WTC11 (cell line): ENCODE results near the gene TOP2A. TPM values are rescaled to one million over a fixed set of nuclear protein-coding genes. Genes with fewer than 3 reads are reported as not detected.
A peak's percentile ranks its signal among the peaks of the same experiment; 100 is the strongest.

Source experiments
- ATAC-seq: fragments of 200-7000 bp; cut with Tn5 transposase; 2 replicates; pipeline ENCODE4 v1.10.0; 2021; ENCODE audit warnings: mild to moderate bottlenecking, moderate library complexity
- CTCF ChIA-PET: fragments of 300-600 bp; sonication (Branson Sonifier 250); formaldehyde crosslinking; loops from one replicate; lab custom pipeline; 2021; ENCODE audit warnings: antibody characterized with exemption; lab: Charles Lee
- POLR2A ChIA-PET: fragments of 350-600 bp; sonication (Branson Sonifier 250); formaldehyde crosslinking; loops from one replicate; lab custom pipeline; 2021; ENCODE audit warnings: antibody characterized with exemption; lab: Charles Lee
- DNase-seq: peaks from one replicate; pipeline ENCODE4 v3.0.0; 2021; ENCODE audit warnings: low spot score
- H3K27ac Mint-ChIP-seq: 2 replicates; pipeline ENCODE4 v1.8.0; 2021; ENCODE audit warnings: mixed read lengths
- H3K27me3 Mint-ChIP-seq: 2 replicates; pipeline ENCODE4 v1.8.0; 2021; ENCODE audit warnings: low read depth, mild to moderate bottlenecking, moderate library complexity, mixed read lengths
- H3K36me3 Mint-ChIP-seq: 2 replicates; pipeline ENCODE4 v1.8.0; 2021; ENCODE audit warnings: mixed read lengths
- H3K4me1 Mint-ChIP-seq: 2 replicates; pipeline ENCODE4 v1.8.0; 2022; ENCODE audit warnings: mixed read lengths
- H3K4me3 Mint-ChIP-seq: 2 replicates; pipeline ENCODE4 v1.8.0; 2021; ENCODE audit warnings: mild to moderate bottlenecking, moderate library complexity, mixed read lengths
- H3K9me3 Mint-ChIP-seq: 2 replicates; pipeline ENCODE4 v1.8.0; 2021; ENCODE audit warnings: mixed read lengths
- ATF1 ChIP-seq: sonication (generic); formaldehyde crosslinking; IDR thresholded peaks from 2 replicates; pipeline ENCODE4 v1.8.1; 2023; ENCODE audit warnings: mild to moderate bottlenecking, moderate library complexity, missing genetic modification reagents
- CBFB ChIP-seq: sonication (generic); formaldehyde crosslinking; IDR thresholded peaks from 2 replicates; pipeline ENCODE4 v1.8.1; 2022; ENCODE audit warnings: mild to moderate bottlenecking, low read depth, missing genetic modification reagents
- ELF4 ChIP-seq: sonication (generic); formaldehyde crosslinking; IDR thresholded peaks from 2 replicates; pipeline ENCODE4 v1.8.1; 2022; ENCODE audit warnings: low read depth, mild to moderate bottlenecking, moderate library complexity, missing genetic modification reagents
- ESRRA ChIP-seq: sonication (generic); formaldehyde crosslinking; IDR thresholded peaks from 2 replicates; pipeline ENCODE4 v1.8.1; 2022; ENCODE audit warnings: mild to moderate bottlenecking, missing genetic modification reagents, borderline replicate concordance
- FOXP1 ChIP-seq: sonication (generic); formaldehyde crosslinking; IDR thresholded peaks from 2 replicates; pipeline ENCODE4 v1.8.0; 2022; ENCODE audit warnings: missing genetic modification reagents, mild to moderate bottlenecking, moderate library complexity, borderline replicate concordance
- GRHL2 ChIP-seq: fragments of 250-450 bp; sonication (Bioruptor Pico); IDR thresholded peaks from 2 replicates; pipeline ENCODE4 v1.8.0; 2022; ENCODE audit warnings: mild to moderate bottlenecking, moderate library complexity; ENCODE audit not compliant: insufficient replicate concordance, severe bottlenecking
- GTF2I ChIP-seq: fragments of 250-450 bp; sonication (Bioruptor Pico); conservative IDR thresholded peaks from 2 replicates; pipeline ENCODE4 v1.4.0; 2021; ENCODE audit warnings: mild to moderate bottlenecking
- IRF2 ChIP-seq: sonication (generic); formaldehyde crosslinking; IDR thresholded peaks from 2 replicates; pipeline ENCODE4 v1.8.0; 2022; ENCODE audit warnings: low read depth, missing genetic modification reagents, borderline replicate concordance
- JAZF1 ChIP-seq: fragments of 250-450 bp; sonication (Bioruptor Pico); IDR thresholded peaks from 2 replicates; pipeline ENCODE4 v1.9.0; 2021; ENCODE audit warnings: moderate library complexity, mild to moderate bottlenecking, inconsistent platforms
- NFYB ChIP-seq: sonication (generic); formaldehyde crosslinking; conservative IDR thresholded peaks from 2 replicates; pipeline ENCODE4 v1.8.0; 2022; ENCODE audit warnings: low read depth, missing genetic modification reagents
- NR1H2 ChIP-seq: sonication (generic); formaldehyde crosslinking; IDR thresholded peaks from 2 replicates; pipeline ENCODE4 v1.9.0; 2021; ENCODE audit warnings: mild to moderate bottlenecking, moderate library complexity, missing genetic modification reagents
- SMAD3 ChIP-seq: sonication (generic); formaldehyde crosslinking; IDR thresholded peaks from 2 replicates; pipeline ENCODE4 v1.8.0; 2022; ENCODE audit warnings: missing genetic modification reagents, mild to moderate bottlenecking, borderline replicate concordance
- SOX15 ChIP-seq: fragments of 250-450 bp; sonication (Bioruptor Pico); IDR thresholded peaks from 2 replicates; pipeline ENCODE4 v1.9.0; 2021; ENCODE audit warnings: mild to moderate bottlenecking
- STAT6 ChIP-seq: sonication (generic); formaldehyde crosslinking; conservative IDR thresholded peaks from 2 replicates; pipeline ENCODE4 v1.8.1; 2023; ENCODE audit warnings: mild to moderate bottlenecking, low read depth, missing genetic modification reagents, moderate library complexity
- TEAD1 ChIP-seq: sonication (generic); formaldehyde crosslinking; IDR thresholded peaks from 2 replicates; pipeline ENCODE4 v1.8.0; 2022; ENCODE audit warnings: mild to moderate bottlenecking, missing genetic modification reagents
- ZNF121 ChIP-seq: sonication (generic); formaldehyde crosslinking; IDR thresholded peaks from 2 replicates; pipeline ENCODE4 v1.8.0; 2023; ENCODE audit warnings: missing genetic modification reagents
- ZNF138 ChIP-seq: sonication (generic); formaldehyde crosslinking; conservative IDR thresholded peaks from 2 replicates; pipeline ENCODE4 v1.8.1; 2022; ENCODE audit warnings: mild to moderate bottlenecking, moderate library complexity, missing genetic modification reagents
- ZNF219 ChIP-seq: sonication (generic); formaldehyde crosslinking; IDR thresholded peaks from 2 replicates; pipeline ENCODE4 v1.8.0; 2023; ENCODE audit warnings: missing genetic modification reagents, mild to moderate bottlenecking, borderline replicate concordance
- ZNF263 ChIP-seq: sonication (generic); formaldehyde crosslinking; IDR thresholded peaks from 2 replicates; pipeline ENCODE4 v1.8.1; 2022; ENCODE audit warnings: low read depth, mild to moderate bottlenecking, moderate library complexity, missing genetic modification reagents
- ZNF416 ChIP-seq: fragments of 250-450 bp; sonication (Bioruptor Pico); IDR thresholded peaks from 2 replicates; pipeline ENCODE4 v1.9.0; 2021; ENCODE audit warnings: mild to moderate bottlenecking, inconsistent platforms
- total RNA-seq: library from RNA; stranded (reverse); gene quantifications from 3 replicates; pipeline ENCODE4 v1.2.3, GENCODE V29; 2021
- TF ChIP-seq, protein P1 (sequence below): fragments of 250-450 bp; sonication (Bioruptor Pico); IDR thresholded peaks from 2 replicates; pipeline ENCODE4 v1.9.0; 2021; ENCODE audit warnings: moderate library complexity, mild to moderate bottlenecking, inconsistent platforms, borderline replicate concordance
- TF ChIP-seq, protein P2 (sequence below): sonication (generic); formaldehyde crosslinking; IDR thresholded peaks from 2 replicates; pipeline ENCODE4 v1.8.1; 2022; ENCODE audit warnings: low read depth, mild to moderate bottlenecking, moderate library complexity, missing genetic modification reagents, borderline replicate concordance
- TF ChIP-seq, protein P3 (sequence below): sonication (generic); formaldehyde crosslinking; IDR thresholded peaks from 2 replicates; pipeline ENCODE4 v1.8.0; 2022; ENCODE audit warnings: mild to moderate bottlenecking, missing genetic modification reagents
- TF ChIP-seq, protein P4 (sequence below): sonication (generic); formaldehyde crosslinking; IDR thresholded peaks from 2 replicates; pipeline ENCODE4 v1.8.0; 2022; ENCODE audit warnings: missing genetic modification reagents

TOP2A gene
- total RNA-seq, 1 experiment from 2014 or later = 307 TPM

DNA sequence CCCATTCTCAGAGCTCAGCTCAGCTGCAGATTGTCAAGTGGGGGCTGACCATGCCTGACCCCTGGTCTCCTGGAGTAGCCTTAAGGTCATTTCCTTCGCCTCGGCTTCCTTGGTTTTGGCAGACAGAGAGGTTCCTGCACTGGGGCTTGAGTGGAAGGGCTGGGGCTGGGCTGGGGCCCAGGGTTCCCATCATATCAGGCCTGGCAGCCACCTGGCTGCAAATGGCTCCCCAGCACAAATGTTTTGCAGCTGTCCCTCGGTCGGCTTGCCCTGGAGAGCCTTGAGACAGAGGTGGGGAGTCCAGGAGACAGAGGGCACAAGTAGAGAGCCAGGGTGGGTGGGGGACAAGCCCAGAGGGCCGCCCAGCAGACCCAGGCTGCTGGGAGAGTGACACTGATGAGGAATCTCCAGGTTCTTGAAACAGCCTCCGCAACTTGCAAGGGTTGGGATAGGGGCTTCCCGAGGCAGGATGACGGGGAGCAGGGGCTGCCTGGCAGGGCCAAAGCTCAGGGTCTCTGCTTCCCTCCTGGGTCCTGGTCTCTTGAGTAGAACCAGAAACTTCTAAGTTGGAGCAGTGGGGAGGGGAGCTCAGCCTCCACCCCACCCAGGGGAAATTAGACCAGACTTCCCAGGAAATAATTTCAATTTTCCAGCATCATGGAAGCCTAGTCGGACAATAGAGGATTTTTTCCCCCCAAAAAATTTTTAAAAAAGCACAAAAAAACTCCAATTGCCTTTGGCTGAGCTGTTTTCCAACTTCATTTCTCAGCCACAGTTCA lies 44.8 kb upstream of the TOP2A start:
- H3K4me1 Mint-ChIP-seq = peaks cover 75% of the 10 kb centered on the region
- no peak overlapping the region for H3K4me3 Mint-ChIP-seq
- ChIA-PET POLR2A (interaction anchor here (0.6 kb wide), 1 partner anchor 14 kb away, joined by 3 read pairs; no protein-coding TSS in a partner anchor), CTCF (interaction anchor here (0.7 to 1.8 kb wide), 8 partner anchors 9 to 97 kb away, joined by 3 to 14 read pairs (median 4); no protein-coding TSS in a partner anchor)
- H3K9me3 Mint-ChIP-seq = 0 out of 2 replicates have a peak, but pooled peaks cover 4% of the 10 kb centered on the region
- TF ChIP-seq ZNF416 (CRISPR knock-in tag) (no peak), ZNF121 (CRISPR knock-in tag) (no peak), SMAD3 (CRISPR knock-in tag) (no peak), TEAD1 (no peak), CBFB (CRISPR knock-in tag) (no peak)
- TF ChIP-seq, protein P1, sequence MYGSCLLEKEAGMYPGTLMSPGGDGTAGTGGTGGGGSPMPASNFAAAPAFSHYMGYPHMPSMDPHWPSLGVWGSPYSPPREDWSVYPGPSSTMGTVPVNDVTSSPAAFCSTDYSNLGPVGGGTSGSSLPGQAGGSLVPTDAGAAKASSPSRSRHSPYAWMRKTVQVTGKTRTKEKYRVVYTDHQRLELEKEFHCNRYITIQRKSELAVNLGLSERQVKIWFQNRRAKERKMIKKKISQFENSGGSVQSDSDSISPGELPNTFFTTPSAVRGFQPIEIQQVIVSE = no peak
- DNase-seq (no peak), ATAC-seq (no peak)
- H3K36me3 Mint-ChIP-seq = no peaks in the 10 kb centered on the region
- 0 out of 2 replicates have a peak overlapping the region, but pooled peaks have one; percentile 65 for H3K27ac Mint-ChIP-seq
- peaks cover 3% of the 10 kb centered on the region for H3K27me3 Mint-ChIP-seq

DNA sequence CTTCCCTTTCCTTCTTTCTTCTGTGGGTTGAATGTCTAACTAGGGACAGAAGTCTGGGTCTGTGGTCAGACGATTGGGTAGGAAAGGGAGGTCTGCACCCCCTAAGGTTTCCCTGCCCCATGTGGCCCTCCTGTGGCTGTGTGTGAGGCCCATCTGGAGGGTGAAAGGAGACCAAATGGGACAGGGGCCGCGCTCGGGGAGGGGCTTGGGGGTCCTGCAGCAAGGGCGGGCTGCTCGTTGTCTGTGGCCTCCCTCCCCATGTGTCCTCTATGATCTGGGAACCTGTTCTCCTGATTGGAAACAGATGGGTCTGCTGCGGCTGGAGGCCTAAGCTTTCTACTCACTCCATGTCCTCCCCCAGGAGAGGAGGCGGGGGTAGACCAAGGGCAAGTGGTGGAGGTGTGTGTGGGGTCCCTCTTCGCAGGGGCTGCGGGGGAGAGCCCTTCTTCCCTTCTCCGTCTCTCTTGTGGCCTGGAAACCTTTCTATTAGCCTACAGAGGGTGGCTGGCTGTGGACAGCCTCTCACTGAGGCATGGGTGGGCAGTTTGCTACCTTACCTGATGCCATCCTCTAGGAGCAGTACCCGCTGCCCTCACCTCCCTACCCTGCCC lies 44.1 kb upstream of the TOP2A start:
- Mint-ChIP-seq H3K4me1 (peaks cover 79% of the 10 kb centered on the region), H3K27me3 (peaks cover 3% of the 10 kb centered on the region), H3K27ac (no peak overlapping the region), H3K9me3 (0 out of 2 replicates have a peak, but pooled peaks cover 4% of the 10 kb centered on the region), H3K36me3 (peaks cover 3% of the 10 kb centered on the region; the same call in 1 of the 2 replicates), H3K4me3 (no peak overlapping the region)
- CTCF ChIA-PET = interaction anchor here (1.1 to 1.6 kb wide), 2 partner anchors 14 to 72 kb away, joined by 4 to 6 read pairs; no protein-coding TSS in a partner anchor
- DNase-seq (no peak), ATAC-seq (no peak)
- POLR2A ChIA-PET = no interaction called here
- TF ChIP-seq ELF4 (CRISPR knock-in tag) (no peak), NFYB (CRISPR knock-in tag) (no peak), JAZF1 (no peak), NR1H2 (CRISPR knock-in tag) (no peak), IRF2 (no peak), SOX15 (CRISPR knock-in tag) (no peak), ZNF263 (CRISPR knock-in tag) (no peak), ATF1 (no peak), ESRRA (no peak), GTF2I (no peak), ZNF219 (CRISPR knock-in tag) (no peak), FOXP1 (CRISPR knock-in tag) (no peak), ZNF138 (CRISPR knock-in tag) (no peak), STAT6 (CRISPR knock-in tag) (no peak), GRHL2 (CRISPR knock-in tag) (no peak)
- TF ChIP-seq, protein P2, sequence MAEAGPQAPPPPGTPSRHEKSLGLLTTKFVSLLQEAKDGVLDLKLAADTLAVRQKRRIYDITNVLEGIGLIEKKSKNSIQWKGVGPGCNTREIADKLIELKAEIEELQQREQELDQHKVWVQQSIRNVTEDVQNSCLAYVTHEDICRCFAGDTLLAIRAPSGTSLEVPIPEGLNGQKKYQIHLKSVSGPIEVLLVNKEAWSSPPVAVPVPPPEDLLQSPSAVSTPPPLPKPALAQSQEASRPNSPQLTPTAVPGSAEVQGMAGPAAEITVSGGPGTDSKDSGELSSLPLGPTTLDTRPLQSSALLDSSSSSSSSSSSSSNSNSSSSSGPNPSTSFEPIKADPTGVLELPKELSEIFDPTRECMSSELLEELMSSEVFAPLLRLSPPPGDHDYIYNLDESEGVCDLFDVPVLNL = no peak
- TF ChIP-seq, protein P3, sequence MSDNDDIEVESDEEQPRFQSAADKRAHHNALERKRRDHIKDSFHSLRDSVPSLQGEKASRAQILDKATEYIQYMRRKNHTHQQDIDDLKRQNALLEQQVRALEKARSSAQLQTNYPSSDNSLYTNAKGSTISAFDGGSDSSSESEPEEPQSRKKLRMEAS (CRISPR knock-in tag) = no peak
- TF ChIP-seq, protein P4, sequence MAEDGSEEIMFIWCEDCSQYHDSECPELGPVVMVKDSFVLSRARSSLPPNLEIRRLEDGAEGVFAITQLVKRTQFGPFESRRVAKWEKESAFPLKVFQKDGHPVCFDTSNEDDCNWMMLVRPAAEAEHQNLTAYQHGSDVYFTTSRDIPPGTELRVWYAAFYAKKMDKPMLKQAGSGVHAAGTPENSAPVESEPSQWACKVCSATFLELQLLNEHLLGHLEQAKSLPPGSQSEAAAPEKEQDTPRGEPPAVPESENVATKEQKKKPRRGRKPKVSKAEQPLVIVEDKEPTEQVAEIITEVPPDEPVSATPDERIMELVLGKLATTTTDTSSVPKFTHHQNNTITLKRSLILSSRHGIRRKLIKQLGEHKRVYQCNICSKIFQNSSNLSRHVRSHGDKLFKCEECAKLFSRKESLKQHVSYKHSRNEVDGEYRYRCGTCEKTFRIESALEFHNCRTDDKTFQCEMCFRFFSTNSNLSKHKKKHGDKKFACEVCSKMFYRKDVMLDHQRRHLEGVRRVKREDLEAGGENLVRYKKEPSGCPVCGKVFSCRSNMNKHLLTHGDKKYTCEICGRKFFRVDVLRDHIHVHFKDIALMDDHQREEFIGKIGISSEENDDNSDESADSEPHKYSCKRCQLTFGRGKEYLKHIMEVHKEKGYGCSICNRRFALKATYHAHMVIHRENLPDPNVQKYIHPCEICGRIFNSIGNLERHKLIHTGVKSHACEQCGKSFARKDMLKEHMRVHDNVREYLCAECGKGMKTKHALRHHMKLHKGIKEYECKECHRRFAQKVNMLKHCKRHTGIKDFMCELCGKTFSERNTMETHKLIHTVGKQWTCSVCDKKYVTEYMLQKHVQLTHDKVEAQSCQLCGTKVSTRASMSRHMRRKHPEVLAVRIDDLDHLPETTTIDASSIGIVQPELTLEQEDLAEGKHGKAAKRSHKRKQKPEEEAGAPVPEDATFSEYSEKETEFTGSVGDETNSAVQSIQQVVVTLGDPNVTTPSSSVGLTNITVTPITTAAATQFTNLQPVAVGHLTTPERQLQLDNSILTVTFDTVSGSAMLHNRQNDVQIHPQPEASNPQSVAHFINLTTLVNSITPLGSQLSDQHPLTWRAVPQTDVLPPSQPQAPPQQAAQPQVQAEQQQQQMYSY (CRISPR knock-in tag) = no peak
